HepG2 (cell line): ENCODE results near the gene PPM1F. TPM values are rescaled to one million over a fixed set of nuclear protein-coding genes. Genes with fewer than 3 reads are reported as not detected.
"Not testable (repeated sequence)": the region's sequence is repeated elsewhere in the genome, so short reads cannot be mapped to it uniquely, and the experiment has no call there.

Source experiments
- ATAC-seq: fragments of 200-7000 bp; cut with Tn5 transposase; 3 replicates; pipeline ENCODE4 v1.9.1; 2020; ENCODE audit warnings: mild to moderate bottlenecking, moderate library complexity
- BruUV-seq: library from RNA; stranded (reverse); fragments of 400-500 nt; replicated peaks from 2 replicates; lab custom pipeline; 2021; lab: Mats Ljungman, UMichigan
- CTCF ChIA-PET: fragments of 300-600 bp; formaldehyde crosslinking; extraction: SDS; loops from one replicate; lab custom pipeline; 2021; ENCODE audit warnings: low total read pairs, inconsistent platforms, low intra/inter-chr PET ratio; lab: Yijun Ruan, JAX
- POLR2A ChIA-PET: fragments of 350-600 bp; sonication (Branson Sonifier 250); formaldehyde crosslinking; loops from one replicate; lab custom pipeline; 2020; ENCODE audit warnings: antibody characterized with exemption, inconsistent platforms; lab: Yijun Ruan, JAX
- DNase-seq: peaks from one replicate; pipeline ENCODE4 v3.0.0-alpha.2; 2015; ENCODE audit warnings: low spot score
- FAIRE-seq: peaks from 3 replicates; lab custom pipeline; 2011; peaks lifted over from hg19 to GRCh38; lab: Jason Lieb, UNC
- H2AFZ ChIP-seq: one replicate; pipeline ENCODE4 v1.6.1; 2011; ENCODE audit warnings: low read length, inconsistent platforms
- H3K27ac ChIP-seq: fragments of 300-600 bp; 3 replicates; pipeline ENCODE4 v1.8.0; 2011; ENCODE audit warnings: mixed run types, mild to moderate bottlenecking, mixed read lengths, low read length, inconsistent platforms; ENCODE audit not compliant: insufficient read depth; ENCODE audit errors: extremely low read length
- H3K27me3 ChIP-seq, 2 experiments: fragments of 200-600 bp in 1 of 2; 2 replicates in 1 of 2; 3 replicates in 1 of 2; pipeline versions ENCODE4 v1.6.0 to v1.8.0; 2011; ENCODE audit warnings: low read length in 2 of 2, mild to moderate bottlenecking in 2 of 2, moderate library complexity in 2 of 2, inconsistent platforms in 1 of 2; ENCODE audit not compliant: insufficient read depth in 2 of 2, control insufficient read depth in 1 of 2
- H3K36me3 ChIP-seq, 2 experiments: fragments of 200-600 bp in 1 of 2; replicated peaks in 1 of 2; 2 replicates in 1 of 2; 3 replicates in 1 of 2; pipeline versions ENCODE4 v1.5.1 to v1.8.0; 2011; ENCODE audit warnings: low read length in 2 of 2, inconsistent platforms in 1 of 2; ENCODE audit not compliant: insufficient read depth in 2 of 2, control insufficient read depth in 1 of 2
- H3K4me1 ChIP-seq: 2 replicates; pipeline ENCODE4 v1.5.1; 2012; ENCODE audit warnings: low read length, inconsistent platforms; ENCODE audit not compliant: insufficient read depth
- H3K4me2 ChIP-seq: 2 replicates; pipeline ENCODE4 v1.6.0; 2011; ENCODE audit warnings: low read depth, low read length, inconsistent platforms
- H3K4me3 ChIP-seq, 3 experiments: fragments of 200-600 bp in 1 of 3; sonication (generic), shearing (Covaris generic) in 1 of 3; replicated peaks in 1 of 3; 2 replicates each; pipeline ENCODE4 v1.5.1; 2011 to 2016; ENCODE audit warnings: low read length in 3 of 3, inconsistent platforms in 2 of 3, low read depth in 2 of 3, mild to moderate bottlenecking in 2 of 3, control low read depth in 1 of 3, mixed read lengths in 1 of 3; ENCODE audit not compliant: insufficient read depth in 1 of 3
- H3K79me2 ChIP-seq: one replicate; pipeline ENCODE4 v1.6.1; 2011; ENCODE audit warnings: low read length, inconsistent platforms; ENCODE audit not compliant: insufficient read depth
- H3K9ac ChIP-seq: 2 replicates; pipeline ENCODE4 v1.6.0; 2011; ENCODE audit warnings: mild to moderate bottlenecking, low read depth, low read length, inconsistent platforms; ENCODE audit not compliant: insufficient read depth
- H3K9me3 ChIP-seq: 2 replicates; pipeline ENCODE4 v1.5.1; 2012; ENCODE audit warnings: mild to moderate bottlenecking, low read length
- H4K20me1 ChIP-seq: 2 replicates; pipeline ENCODE4 v1.6.0; 2011; ENCODE audit warnings: inconsistent platforms, mild to moderate bottlenecking, low read length, moderate library complexity; ENCODE audit not compliant: insufficient read depth
- MXD1 ChIP-seq: sonication (generic); formaldehyde crosslinking; IDR thresholded peaks from 2 replicates; pipeline ENCODE4 v1.4.0; 2020; ENCODE audit warnings: mild to moderate bottlenecking, missing genetic modification reagents
- ZNF121 ChIP-seq: sonication (generic); formaldehyde crosslinking; IDR thresholded peaks from 2 replicates; pipeline ENCODE4 v1.5.0; 2020; ENCODE audit warnings: mild to moderate bottlenecking, missing genetic modification reagents
- ZNF770 ChIP-seq: sonication (generic); formaldehyde crosslinking; IDR thresholded peaks from 2 replicates; pipeline ENCODE4 v1.5.0; 2020; ENCODE audit warnings: mild to moderate bottlenecking, missing genetic modification reagents
- WGBS: methylation state at CpG from one replicate; pipeline ENCODE4 v1.1.6; 2017; ENCODE audit warnings: low lambda C conversion rate; 5-methylcytosine and 5-hydroxymethylcytosine counted together
- in situ Hi-C: cut with HindIII; loops from 2 replicates; pipeline ENCODE4 v1.10.0; 2017; ENCODE audit warnings: low pct_unique_long_range_greater_than_20kb; ENCODE audit not compliant: extremely low pct_ligation_motif_present
- intact Hi-C: fragments of 100-400 bp; cut with micrococcal nuclease; formaldehyde crosslinking; loops from one replicate; pipeline ENCODE4 v1.10.0; 2022; ENCODE audit not compliant: unreplicated experiment
- polyA plus RNA-seq, 8 experiments: library from polyadenylated mRNA; depleted of rRNA in 3 of 8; stranded (reverse) in 7 of 8; unstranded in 1 of 8; fragments of >200 nt; fragmentation: Illumina TruSeq in 4 of 8; extraction: Trizol in 4 of 8; gene quantifications; 2 replicates each; pipeline versions ENCODE4 v1.2.1 to v1.2.3, GENCODE V29; 2011 to 2016; ENCODE audit warnings: low read depth in 4 of 8, missing spikeins in 1 of 8, mixed read lengths in 1 of 8; ENCODE audit not compliant: insufficient read depth in 1 of 8
- total RNA-seq, 5 experiments: library from RNA; depleted of rRNA; stranded (reverse); fragments of >200 nt; fragmentation: Illumina TruSeq; extraction: Trizol; gene quantifications; 2 replicates each; pipeline ENCODE4 v1.2.3, GENCODE V29; 2016; ENCODE audit warnings: low read depth in 1 of 5

PPM1F gene
- total and polyA plus RNA-seq, 2 of the 13 experiments (the other 11 are each of a cell fraction or from before 2014, with no cell fraction given), result 11.0 to 19.6 TPM

GRCh38 chr22:21873619-21874018, 79.0 kb downstream of the PPM1F start:
- intact Hi-C loops, result no loop called here
- no peak overlapping the region for H3K27ac ChIP-seq
- POLR2A ChIA-PET, result no interaction called here
- H3K27me3 ChIP-seq, result no peaks in the 10 kb centered on the region
- BruUV-seq, result no TSS peak
- in situ Hi-C loops, result no loop called here
- DNase-seq (no peak), FAIRE-seq (no peak), ATAC-seq (no peak)
- CTCF ChIA-PET, result no interaction called here
- H3K4me3 ChIP-seq, result no peak overlapping the region
- no peaks in the 10 kb centered on the region for H4K20me1 ChIP-seq
- H3K9me3 ChIP-seq, result no peaks in the 10 kb centered on the region
- peak; percentile 76 for TF ChIP-seq ZNF770 (CRISPR knock-in tag)
- no peak for TF ChIP-seq MXD1 (CRISPR knock-in tag)
- H3K9ac ChIP-seq, result no peak overlapping the region
- no peaks in the 10 kb centered on the region for H3K79me2 ChIP-seq
- H2AFZ ChIP-seq, result no peak overlapping the region
- H3K36me3 ChIP-seq, result no peaks in the 10 kb centered on the region
- no peak overlapping the region for H3K4me2 ChIP-seq
- 58% methylated on average over 7 of the region's 7 CpGs for WGBS
- peaks cover 5% of the 10 kb centered on the region for H3K4me1 ChIP-seq

- H3K27ac ChIP-seq, H3K9me3 ChIP-seq, DNase-seq, H3K9ac ChIP-seq, H3K27me3 ChIP-seq, intact Hi-C loops, ATAC-seq, CTCF ChIA-PET, H3K4me2 ChIP-seq, POLR2A ChIA-PET, H4K20me1 ChIP-seq, FAIRE-seq, BruUV-seq, in situ Hi-C loops, H2AFZ ChIP-seq, H3K79me2 ChIP-seq, H3K4me3 ChIP-seq, H3K36me3 ChIP-seq: not testable (repeated sequence)
- H3K4me1 ChIP-seq, result peaks cover 13% of the 10 kb centered on the region
- 94% methylated on average over 4 of the region's 4 CpGs for WGBS
- peak; percentile 26; the same call in 1 of the 2 replicates for TF ChIP-seq ZNF121
Observed at GRCh38 chr22:21872741-21873140, 79.9 kb downstream of the PPM1F start.

Other genes with a start within 250 kb of the PPM1F start
- 0.21 and 0.33 TPM in 2 replicates for gene YPEL1, start 217.1 kb downstream of the PPM1F start, total RNA-seq (2016; rRNA removed; fragmentation: Illumina TruSeq; extraction: Trizol)
- gene YPEL1, start 217.1 kb downstream of the PPM1F start, polyA plus RNA-seq (2011; rRNA removed), result 1.9 and 2.5 TPM in 2 replicates
- 107 and 154 TPM in 2 replicates for gene MAPK1, start 85.2 kb downstream of the PPM1F start, total RNA-seq (2016; rRNA removed; fragmentation: Illumina TruSeq; extraction: Trizol)
- gene MAPK1, start 85.2 kb downstream of the PPM1F start, polyA plus RNA-seq (2011; rRNA removed), result 92.7 and 114 TPM in 2 replicates
- 18.2 and 28.5 TPM in 2 replicates for gene TOP3B, start 29.9 kb upstream of the PPM1F start, total RNA-seq (2016; rRNA removed; fragmentation: Illumina TruSeq; extraction: Trizol)
- 29.7 and 36.2 TPM in 2 replicates for gene TOP3B, start 29.9 kb upstream of the PPM1F start, polyA plus RNA-seq (2011; rRNA removed)